ENCODE measurements around the gene APBB1IP.

Gene APBB1IP

DNA sequence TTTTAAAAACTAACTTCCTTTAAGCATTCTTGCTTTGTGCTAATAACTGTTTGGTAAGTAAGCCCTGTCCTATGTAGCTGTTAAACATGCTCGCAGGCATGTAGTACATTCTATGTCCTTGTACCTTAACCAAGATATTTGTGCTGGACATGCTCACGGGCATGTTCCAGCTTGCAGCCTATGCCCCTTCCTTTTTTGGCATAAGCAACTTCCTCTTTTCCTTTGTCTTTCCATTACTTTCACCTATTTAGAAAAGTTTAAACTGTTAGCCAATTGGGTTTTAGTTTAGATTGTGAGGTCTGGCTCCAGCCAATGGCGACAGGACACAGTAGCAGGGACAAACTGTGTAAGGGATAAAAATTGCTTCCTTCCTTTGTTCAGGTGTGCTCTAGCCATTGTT lies 14.4 kb upstream of the APBB1IP start:
- DNase-seq (ENCODE audit: extremely low spot score), result no peak
- ChIA-PET POLR2A (no interaction called here), CTCF (no interaction called here)
- TF ChIP-seq FOXK2 (IDR thresholded peaks at IDR 0.05) (no peak), ZNF384 (IDR thresholded peaks at IDR 0.05) (no peak), SUZ12 (IDR thresholded peaks at IDR 0.05) (no peak), BHLHE40 (IDR thresholded peaks at IDR 0.05; ENCODE audit: borderline replicate concordance) (no peak), TARDBP (IDR thresholded peaks at IDR 0.05) (no peak)
- TF ChIP-seq, protein P1, sequence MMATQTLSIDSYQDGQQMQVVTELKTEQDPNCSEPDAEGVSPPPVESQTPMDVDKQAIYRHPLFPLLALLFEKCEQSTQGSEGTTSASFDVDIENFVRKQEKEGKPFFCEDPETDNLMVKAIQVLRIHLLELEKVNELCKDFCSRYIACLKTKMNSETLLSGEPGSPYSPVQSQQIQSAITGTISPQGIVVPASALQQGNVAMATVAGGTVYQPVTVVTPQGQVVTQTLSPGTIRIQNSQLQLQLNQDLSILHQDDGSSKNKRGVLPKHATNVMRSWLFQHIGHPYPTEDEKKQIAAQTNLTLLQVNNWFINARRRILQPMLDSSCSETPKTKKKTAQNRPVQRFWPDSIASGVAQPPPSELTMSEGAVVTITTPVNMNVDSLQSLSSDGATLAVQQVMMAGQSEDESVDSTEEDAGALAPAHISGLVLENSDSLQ (IDR thresholded peaks at IDR 0.05), result no peak

DNA sequence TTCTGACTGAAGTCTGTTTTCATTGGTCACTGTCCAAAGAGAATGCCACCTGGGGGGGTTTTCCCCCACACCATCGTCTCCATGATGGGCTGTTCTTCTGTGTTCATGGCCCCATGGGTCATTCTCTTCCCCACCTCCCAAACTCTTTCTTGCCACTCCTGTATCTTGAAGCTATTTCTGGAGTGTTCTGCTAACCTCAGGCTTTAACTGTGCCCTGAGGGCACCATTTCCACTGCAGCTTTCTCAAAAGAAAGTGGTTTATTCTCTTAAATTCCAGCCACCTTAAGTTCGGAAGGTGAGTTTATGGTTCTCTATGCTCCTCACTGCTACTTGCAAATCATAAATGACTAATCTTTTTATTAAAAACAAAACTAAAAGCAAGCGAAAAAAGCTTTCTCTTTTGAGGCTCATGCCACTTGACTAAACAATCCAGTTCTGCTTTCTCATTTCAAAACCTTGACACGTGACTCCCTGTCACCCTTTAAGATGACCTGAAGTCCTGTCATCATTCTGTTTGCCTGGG lies 7.4 kb upstream of the APBB1IP start:
- TF ChIP-seq TARDBP (IDR thresholded peaks at IDR 0.05) (no peak), SP1 (IDR thresholded peaks at IDR 0.05) (no peak), HDGF (IDR thresholded peaks at IDR 0.05; ENCODE audit: borderline replicate concordance) (no peak), ARNT (IDR thresholded peaks at IDR 0.05) (no peak), CTBP1 (IDR thresholded peaks at IDR 0.05; ENCODE audit: borderline replicate concordance) (no peak), SUZ12 (IDR thresholded peaks at IDR 0.05) (no peak), LEF1 (IDR thresholded peaks at IDR 0.05; ENCODE audit: borderline replicate concordance) (no peak), BHLHE40 (IDR thresholded peaks at IDR 0.05; ENCODE audit: borderline replicate concordance) (no peak), FOXM1 (IDR thresholded peaks at IDR 0.05; ENCODE audit: borderline replicate concordance) (no peak), FOXA1 (IDR thresholded peaks at IDR 0.05) (no peak), ZNF384 (IDR thresholded peaks at IDR 0.05) (no peak), NFRKB (IDR thresholded peaks at IDR 0.05) (no peak), ELF4 (IDR thresholded peaks at IDR 0.05) (no peak), FOXK2 (IDR thresholded peaks at IDR 0.05) (no peak), L3MBTL2 (conservative IDR thresholded peaks at IDR 0.05) (no peak)
- TF ChIP-seq, protein P1 (IDR thresholded peaks at IDR 0.05), result no peak
- ChIA-PET POLR2A (no interaction called here), CTCF (no interaction called here)
- no peak for DNase-seq (ENCODE audit: extremely low spot score)

DNA sequence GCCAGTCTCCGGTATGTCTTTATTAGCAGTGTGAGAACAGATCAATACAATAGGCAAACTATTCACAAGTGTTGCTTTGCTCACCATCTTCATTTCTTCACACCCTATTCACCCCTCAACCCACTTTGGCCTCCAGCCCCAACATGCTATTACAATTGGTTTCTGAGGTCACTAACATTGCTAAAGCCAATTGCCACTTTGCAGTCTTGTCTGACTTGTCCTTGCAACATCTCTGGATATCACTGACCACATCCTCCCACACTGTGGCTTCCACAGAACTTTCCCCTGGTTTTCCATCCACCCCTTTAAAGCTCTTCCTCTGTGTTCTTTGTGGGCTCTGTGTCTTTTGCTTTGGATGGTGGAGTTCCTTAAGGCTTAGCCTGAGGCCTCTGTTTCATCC lies 5.2 kb upstream of the APBB1IP start:
- POLR2A ChIA-PET, result no interaction called here
- TF ChIP-seq NFRKB (IDR thresholded peaks at IDR 0.05) (no peak), L3MBTL2 (conservative IDR thresholded peaks at IDR 0.05) (no peak), SP1 (IDR thresholded peaks at IDR 0.05) (no peak), ARNT (IDR thresholded peaks at IDR 0.05) (no peak), FOXM1 (IDR thresholded peaks at IDR 0.05; ENCODE audit: borderline replicate concordance) (no peak), FOXA1 (IDR thresholded peaks at IDR 0.05) (no peak), BHLHE40 (IDR thresholded peaks at IDR 0.05; ENCODE audit: borderline replicate concordance) (no peak), TARDBP (IDR thresholded peaks at IDR 0.05) (no peak), ELF4 (IDR thresholded peaks at IDR 0.05) (no peak), ZNF384 (IDR thresholded peaks at IDR 0.05) (no peak), SUZ12 (IDR thresholded peaks at IDR 0.05) (no peak), CTBP1 (IDR thresholded peaks at IDR 0.05; ENCODE audit: borderline replicate concordance) (no peak), LEF1 (IDR thresholded peaks at IDR 0.05; ENCODE audit: borderline replicate concordance) (no peak), HDGF (IDR thresholded peaks at IDR 0.05; ENCODE audit: borderline replicate concordance) (no peak), FOXK2 (IDR thresholded peaks at IDR 0.05) (no peak)
- TF ChIP-seq, protein P1 (IDR thresholded peaks at IDR 0.05), result no peak
- CTCF ChIA-PET, result no interaction called here

DNA sequence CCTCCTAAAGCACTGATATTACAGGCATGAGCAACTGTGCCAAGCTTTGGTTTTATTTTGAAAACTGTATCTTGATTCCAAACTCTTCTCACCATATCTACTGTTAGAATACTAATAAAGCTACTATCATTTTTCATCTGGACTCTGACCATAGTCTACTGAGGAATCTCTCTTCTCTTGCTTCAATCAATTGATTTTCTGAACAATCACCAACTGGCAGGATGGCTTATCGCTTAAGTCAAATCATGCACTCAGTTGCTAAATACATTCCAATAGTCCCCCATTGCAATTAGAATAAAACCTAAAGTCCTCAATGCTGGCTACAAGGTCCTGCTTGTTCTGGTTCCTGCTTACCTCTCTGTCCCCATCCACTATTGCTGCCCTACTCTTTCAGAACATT lies 2.3 kb upstream of the APBB1IP start:
- no peak for DNase-seq (ENCODE audit: extremely low spot score)
- ChIA-PET POLR2A (no interaction called here), CTCF (no interaction called here)
- TF ChIP-seq SUZ12 (IDR thresholded peaks at IDR 0.05) (no peak), CTBP1 (IDR thresholded peaks at IDR 0.05; ENCODE audit: borderline replicate concordance) (no peak), SP1 (IDR thresholded peaks at IDR 0.05) (no peak), LEF1 (IDR thresholded peaks at IDR 0.05; ENCODE audit: borderline replicate concordance) (no peak), ARNT (IDR thresholded peaks at IDR 0.05) (no peak), BHLHE40 (IDR thresholded peaks at IDR 0.05; ENCODE audit: borderline replicate concordance) (no peak), TARDBP (IDR thresholded peaks at IDR 0.05) (no peak)

More for the DNA sequence above, 5.2 kb upstream of the APBB1IP start:
- DNase-seq (ENCODE audit: extremely low spot score), result no peak

DNA sequence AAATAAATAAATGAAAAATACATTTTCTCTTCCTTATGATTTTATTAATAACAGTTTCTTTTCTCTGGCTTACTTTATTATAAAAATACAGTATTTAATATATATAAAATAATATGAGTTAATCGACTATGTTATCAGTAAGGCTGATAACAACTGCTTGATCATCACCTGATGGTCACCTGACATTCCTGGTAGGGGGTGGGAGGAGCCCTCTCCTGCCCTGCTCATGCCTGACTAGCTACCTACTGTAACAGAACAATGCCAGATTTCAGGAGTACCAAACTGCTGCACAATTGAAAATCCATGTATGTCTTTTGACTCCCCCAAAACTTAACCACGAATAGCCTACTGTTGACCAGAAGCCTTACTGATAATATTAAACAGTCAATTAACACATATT lies 1.3 kb upstream of the APBB1IP start:
- ChIA-PET CTCF (no interaction called here), POLR2A (no interaction called here)
- DNase-seq (ENCODE audit: extremely low spot score), result no peak
- no peak for TF ChIP-seq FOXA1 (IDR thresholded peaks at IDR 0.05)
- no peak for TF ChIP-seq SP1 (IDR thresholded peaks at IDR 0.05)
- TF ChIP-seq ARNT (IDR thresholded peaks at IDR 0.05), result no peak
- no peak for TF ChIP-seq L3MBTL2 (conservative IDR thresholded peaks at IDR 0.05)
- no peak for TF ChIP-seq SUZ12 (IDR thresholded peaks at IDR 0.05)
- no peak for TF ChIP-seq ZNF384 (IDR thresholded peaks at IDR 0.05)
- no peak for TF ChIP-seq ELF4 (IDR thresholded peaks at IDR 0.05)
- no peak for TF ChIP-seq NFRKB (IDR thresholded peaks at IDR 0.05)
- no peak for TF ChIP-seq CTBP1 (IDR thresholded peaks at IDR 0.05; ENCODE audit: borderline replicate concordance)
- TF ChIP-seq BHLHE40 (IDR thresholded peaks at IDR 0.05; ENCODE audit: borderline replicate concordance), result no peak
- TF ChIP-seq FOXK2 (IDR thresholded peaks at IDR 0.05), result no peak
- no peak for TF ChIP-seq FOXM1 (IDR thresholded peaks at IDR 0.05; ENCODE audit: borderline replicate concordance)
- TF ChIP-seq LEF1 (IDR thresholded peaks at IDR 0.05; ENCODE audit: borderline replicate concordance), result no peak
- TF ChIP-seq, protein P1 (IDR thresholded peaks at IDR 0.05), result no peak
- TF ChIP-seq HDGF (IDR thresholded peaks at IDR 0.05; ENCODE audit: borderline replicate concordance), result no peak
- TF ChIP-seq TARDBP (IDR thresholded peaks at IDR 0.05), result no peak
